Brain microvascular endothelial cell (primary cell): ENCODE measurements around the gene CREB3L1.
"Not testable (repeated sequence)": the region's sequence is repeated elsewhere in the genome, so short reads cannot be mapped to it uniquely, and the experiment has no call there.

Experiments used
- DNase-seq: peaks from one replicate; pipeline ENCODE4 v3.0.0-alpha.2; 2020
- H3K27ac ChIP-seq: fragments of 250-450 bp; sonication (Bioruptor Pico); 2 replicates; pipeline ENCODE4 v1.5.1; 2020; ENCODE audit warnings: mild to moderate bottlenecking, moderate library complexity
- H3K27me3 ChIP-seq: fragments of 250-450 bp; sonication (Bioruptor Pico); replicated peaks from 2 replicates; pipeline ENCODE4 v1.5.1; 2020; ENCODE audit warnings: mild to moderate bottlenecking
- H3K36me3 ChIP-seq: fragments of 250-450 bp; sonication (Bioruptor Pico); replicated peaks from 2 replicates; pipeline ENCODE4 v1.5.1; 2020; ENCODE audit warnings: mild to moderate bottlenecking
- H3K4me3 ChIP-seq: 2 replicates; pipeline ENCODE4 v1.5.1; 2011; ENCODE audit warnings: low read depth, mild to moderate bottlenecking, control low read depth, low read length, moderate library complexity
- CTCF ChIP-seq: IDR thresholded peaks from 2 replicates; pipeline ENCODE4 v1.5.1; 2011; ENCODE audit warnings: low read depth, mild to moderate bottlenecking, moderate library complexity, low read length, control low read depth, inconsistent platforms; ENCODE audit errors: missing control alignments
- in situ Hi-C: cut with HindIII; loops from 2 replicates; pipeline ENCODE4 v1.10.0; 2017; ENCODE audit warnings: low sequenced_read_pairs, low pct_ligation_motif_present

The CREB3L1 gene

GRCh38 chr11:46300270-46300669 lies 22.8 kb downstream of the CREB3L1 start:
- no peak for TF ChIP-seq CTCF
- DNase-seq, result no peak

GRCh38 chr11:46302866-46303265 lies 25.4 kb downstream of the CREB3L1 start:
- no peak overlapping the region for H3K27ac ChIP-seq
- DNase-seq, result no peak
- in situ Hi-C loops, result no loop called here
- no peak for TF ChIP-seq CTCF
- H3K4me3 ChIP-seq, result no peak overlapping the region
- H3K27me3 ChIP-seq, result no peaks in the 10 kb centered on the region
- peaks cover 46% of the 10 kb centered on the region for H3K36me3 ChIP-seq

More at GRCh38 chr11:46300270-46300669, 22.8 kb downstream of the CREB3L1 start:
- Histone ChIP-seq H3K4me3 (no peak overlapping the region), H3K27me3 (no peaks in the 10 kb centered on the region), H3K27ac (no peak overlapping the region), H3K36me3 (peaks cover 35% of the 10 kb centered on the region)
- in situ Hi-C loops, result no loop called here

- H3K36me3 ChIP-seq, result peaks cover 50% of the 10 kb centered on the region
- DNase-seq, in situ Hi-C loops, H3K4me3 ChIP-seq, H3K27me3 ChIP-seq, H3K27ac ChIP-seq: not testable (repeated sequence)
Measured at GRCh38 chr11:46304036-46304435, 26.6 kb downstream of the CREB3L1 start.

- Histone ChIP-seq H3K4me3 (no peak overlapping the region), H3K27ac (no peak overlapping the region), H3K27me3 (no peaks in the 10 kb centered on the region), H3K36me3 (peaks cover 53% of the 10 kb centered on the region)
- no peak for DNase-seq
- TF ChIP-seq CTCF, result no peak
- in situ Hi-C loops, result no loop called here
Measured at GRCh38 chr11:46304605-46305179, 27.2 kb downstream of the CREB3L1 start.

- H3K27me3 ChIP-seq, result no peaks in the 10 kb centered on the region
- in situ Hi-C loops, result no loop called here
- H3K4me3 ChIP-seq, result no peak overlapping the region
- peaks cover 53% of the 10 kb centered on the region for H3K36me3 ChIP-seq
- no peak overlapping the region for H3K27ac ChIP-seq
- peak; percentile 59 for TF ChIP-seq CTCF
- peak; percentile 35 for DNase-seq
Measured at GRCh38 chr11:46305295-46305694, 27.8 kb downstream of the CREB3L1 start.

GRCh38 chr11:46306296-46306853 lies 28.9 kb downstream of the CREB3L1 start:
- no peak for DNase-seq
- H3K4me3 ChIP-seq, result no peak overlapping the region
- H3K27me3 ChIP-seq, result no peaks in the 10 kb centered on the region
- peaks cover 61% of the 10 kb centered on the region for H3K36me3 ChIP-seq
- TF ChIP-seq CTCF, result no peak
- H3K27ac ChIP-seq, result no peak overlapping the region
- in situ Hi-C loops, result no loop called here
